Measurements from ENCODE around the gene SGCA.
A peak's percentile ranks its signal among the peaks of the same experiment; 100 is the strongest.

GRCh38 chr17:50151041-50151936, 14.5 kb upstream of the SGCA start:
- no peak for TF ChIP-seq POLR2A (IDR thresholded peaks at IDR 0.05)
- peak; percentile 24 to 71 (median 65) for TF ChIP-seq CTCF (IDR thresholded peaks at IDR 0.05)

Measured in testis (tissue), 2 donors.